MM.1S (cell line): ENCODE results near the gene ARL15.
"Not testable (repeated sequence)": the region's sequence is repeated elsewhere in the genome, so short reads cannot be mapped to it uniquely, and the experiment has no call there.

Experiments used
- DNase-seq: peaks from one replicate; pipeline ENCODE4 v3.0.0-alpha.2; 2015
- H2AFZ ChIP-seq: fragments of 300-600 bp; sonication (generic); 2 replicates; pipeline ENCODE4 v1.6.0; 2016; ENCODE audit warnings: antibody characterized with exemption, low read length
- H3F3A ChIP-seq: fragments of 300-600 bp; sonication (generic); 2 replicates; pipeline ENCODE4 v1.6.1; 2016; ENCODE audit warnings: mild to moderate bottlenecking, antibody characterized with exemption, low read length, moderate library complexity, mixed read lengths; ENCODE audit not compliant: insufficient read depth
- H3K27ac ChIP-seq: fragments of 300-600 bp; sonication (generic); 2 replicates; pipeline ENCODE4 v1.5.1; 2016; ENCODE audit warnings: mild to moderate bottlenecking, low read length
- H3K27me3 ChIP-seq: fragments of 300-600 bp; sonication (generic); replicated peaks from 2 replicates; pipeline ENCODE4 v1.6.0; 2016; ENCODE audit warnings: low read length; ENCODE audit not compliant: insufficient read depth
- H3K36me3 ChIP-seq: fragments of 300-600 bp; sonication (generic); replicated peaks from 2 replicates; pipeline ENCODE4 v1.6.1; 2016; ENCODE audit warnings: mild to moderate bottlenecking, low read length, mixed read lengths; ENCODE audit not compliant: insufficient read depth
- H3K4me1 ChIP-seq: fragments of 300-600 bp; sonication (generic); 2 replicates; pipeline ENCODE4 v1.6.1; 2016; ENCODE audit warnings: low read length, mixed read lengths
- H3K4me2 ChIP-seq: fragments of 300-600 bp; sonication (generic); 2 replicates; pipeline ENCODE4 v1.6.0; 2016; ENCODE audit warnings: low read depth, low read length
- H3K4me3 ChIP-seq: fragments of 300-600 bp; sonication (generic); 2 replicates; pipeline ENCODE4 v1.5.1; 2016; ENCODE audit warnings: low read length, mixed read lengths
- H3K79me2 ChIP-seq: fragments of 300-600 bp; sonication (generic); 2 replicates; pipeline ENCODE4 v1.6.1; 2016; ENCODE audit warnings: mixed run types, low read length, mixed read lengths
- H3K9ac ChIP-seq: fragments of 300-600 bp; sonication (generic); 2 replicates; pipeline ENCODE4 v1.6.1; 2016; ENCODE audit warnings: low read length, mixed read lengths
- H3K9me2 ChIP-seq: fragments of 300-600 bp; sonication (generic); replicated peaks from 2 replicates; pipeline ENCODE4 v1.6.1; 2016; ENCODE audit warnings: mild to moderate bottlenecking, low read length, mixed read lengths; ENCODE audit not compliant: insufficient read depth
- H3K9me3 ChIP-seq: fragments of 300-600 bp; sonication (generic); replicated peaks from 2 replicates; pipeline ENCODE4 v1.6.1; 2016; ENCODE audit warnings: mild to moderate bottlenecking, low read length, mixed read lengths; ENCODE audit not compliant: insufficient read depth
- H4K20me1 ChIP-seq: fragments of 300-600 bp; sonication (generic); 2 replicates; pipeline ENCODE4 v1.6.1; 2016; ENCODE audit warnings: mild to moderate bottlenecking, low read length, moderate library complexity, mixed read lengths; ENCODE audit not compliant: insufficient read depth
- EZH2 ChIP-seq: fragments of 300-600 bp; sonication (generic); optimal IDR thresholded peaks from 2 replicates; pipeline ENCODE3; 2017; ENCODE audit warnings: low read depth, mild to moderate bottlenecking, antibody characterized with exemption, low read length, mixed read lengths
- EZH2phosphoT487 ChIP-seq: fragments of 300-600 bp; sonication (generic); IDR thresholded peaks from 2 replicates; pipeline ENCODE4 v1.6.1; 2018; ENCODE audit warnings: antibody characterized with exemption, low read length
- TF ChIP-seq, protein P1 (sequence below): fragments of 300-600 bp; sonication (generic); IDR thresholded peaks from 2 replicates; pipeline ENCODE4 v1.5.1; 2016; ENCODE audit warnings: antibody characterized with exemption, low read length, mixed read lengths

ARL15 gene

DNA sequence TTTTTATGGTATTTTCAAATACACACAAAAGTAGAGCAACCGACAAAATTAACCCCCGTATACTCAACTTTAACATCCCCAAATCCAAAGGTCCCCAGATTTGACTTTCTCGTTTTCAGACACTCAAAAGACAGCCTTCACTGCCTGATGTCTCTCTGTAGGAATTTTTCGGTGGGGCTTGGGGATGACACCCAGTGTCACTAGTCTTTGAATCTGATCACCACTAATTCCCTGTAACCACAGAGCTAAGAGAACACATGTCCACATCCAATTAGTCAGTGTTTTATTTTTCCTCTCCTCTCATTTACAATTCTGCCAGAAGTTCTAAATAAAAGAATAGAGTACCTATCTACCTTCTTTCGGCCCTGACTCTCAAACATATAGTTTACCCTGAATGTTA, 324.6 kb downstream of the ARL15 start:
- no peak overlapping the region for H3K4me3 ChIP-seq
- TF ChIP-seq EZH2 = no peak
- TF ChIP-seq, protein P1, sequence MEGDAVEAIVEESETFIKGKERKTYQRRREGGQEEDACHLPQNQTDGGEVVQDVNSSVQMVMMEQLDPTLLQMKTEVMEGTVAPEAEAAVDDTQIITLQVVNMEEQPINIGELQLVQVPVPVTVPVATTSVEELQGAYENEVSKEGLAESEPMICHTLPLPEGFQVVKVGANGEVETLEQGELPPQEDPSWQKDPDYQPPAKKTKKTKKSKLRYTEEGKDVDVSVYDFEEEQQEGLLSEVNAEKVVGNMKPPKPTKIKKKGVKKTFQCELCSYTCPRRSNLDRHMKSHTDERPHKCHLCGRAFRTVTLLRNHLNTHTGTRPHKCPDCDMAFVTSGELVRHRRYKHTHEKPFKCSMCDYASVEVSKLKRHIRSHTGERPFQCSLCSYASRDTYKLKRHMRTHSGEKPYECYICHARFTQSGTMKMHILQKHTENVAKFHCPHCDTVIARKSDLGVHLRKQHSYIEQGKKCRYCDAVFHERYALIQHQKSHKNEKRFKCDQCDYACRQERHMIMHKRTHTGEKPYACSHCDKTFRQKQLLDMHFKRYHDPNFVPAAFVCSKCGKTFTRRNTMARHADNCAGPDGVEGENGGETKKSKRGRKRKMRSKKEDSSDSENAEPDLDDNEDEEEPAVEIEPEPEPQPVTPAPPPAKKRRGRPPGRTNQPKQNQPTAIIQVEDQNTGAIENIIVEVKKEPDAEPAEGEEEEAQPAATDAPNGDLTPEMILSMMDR = no peak
- H3K27ac ChIP-seq = no peak overlapping the region
- H3K9me2 ChIP-seq = no peaks in the 10 kb centered on the region
- no peaks in the 10 kb centered on the region for H3F3A ChIP-seq
- H3K79me2 ChIP-seq = no peaks in the 10 kb centered on the region
- no peaks in the 10 kb centered on the region for H3K27me3 ChIP-seq
- H3K9me3 ChIP-seq = no peaks in the 10 kb centered on the region
- no peaks in the 10 kb centered on the region for H3K4me1 ChIP-seq
- H3K9ac ChIP-seq = no peak overlapping the region
- H4K20me1 ChIP-seq = no peaks in the 10 kb centered on the region
- no peak for DNase-seq
- H3K36me3 ChIP-seq = no peaks in the 10 kb centered on the region
- H3K4me2 ChIP-seq = no peak overlapping the region
- no peak overlapping the region for H2AFZ ChIP-seq

DNA sequence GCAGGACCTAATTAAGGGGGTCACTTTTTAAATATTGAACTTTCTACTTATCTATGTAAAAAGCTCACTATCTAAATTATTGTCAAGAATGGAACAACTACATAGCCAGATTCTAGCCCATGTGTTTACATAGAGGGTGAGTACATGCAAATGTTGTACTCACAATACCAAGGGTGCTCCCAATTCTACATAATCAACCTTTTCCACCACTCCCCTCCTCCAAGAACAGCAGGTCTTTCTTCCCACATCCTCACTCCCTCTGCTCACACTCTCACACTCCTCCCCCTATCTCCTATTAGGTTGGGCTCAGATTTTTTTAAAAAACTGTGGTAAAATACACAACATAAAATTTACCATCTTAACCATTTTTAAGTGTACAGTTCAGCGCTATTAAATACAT, 325.4 kb downstream of the ARL15 start:
- no peaks in the 10 kb centered on the region for H3F3A ChIP-seq
- no peak overlapping the region for H2AFZ ChIP-seq
- H4K20me1 ChIP-seq = no peaks in the 10 kb centered on the region
- TF ChIP-seq EZH2 = no peak
- H3K9ac ChIP-seq = no peak overlapping the region
- no peaks in the 10 kb centered on the region for H3K79me2 ChIP-seq
- no peaks in the 10 kb centered on the region for H3K9me3 ChIP-seq
- H3K4me3 ChIP-seq = no peak overlapping the region
- H3K4me1 ChIP-seq = no peaks in the 10 kb centered on the region
- no peak overlapping the region for H3K4me2 ChIP-seq
- no peak for DNase-seq
- no peaks in the 10 kb centered on the region for H3K36me3 ChIP-seq
- H3K27me3 ChIP-seq = no peaks in the 10 kb centered on the region
- no peaks in the 10 kb centered on the region for H3K9me2 ChIP-seq
- no peak overlapping the region for H3K27ac ChIP-seq

DNA sequence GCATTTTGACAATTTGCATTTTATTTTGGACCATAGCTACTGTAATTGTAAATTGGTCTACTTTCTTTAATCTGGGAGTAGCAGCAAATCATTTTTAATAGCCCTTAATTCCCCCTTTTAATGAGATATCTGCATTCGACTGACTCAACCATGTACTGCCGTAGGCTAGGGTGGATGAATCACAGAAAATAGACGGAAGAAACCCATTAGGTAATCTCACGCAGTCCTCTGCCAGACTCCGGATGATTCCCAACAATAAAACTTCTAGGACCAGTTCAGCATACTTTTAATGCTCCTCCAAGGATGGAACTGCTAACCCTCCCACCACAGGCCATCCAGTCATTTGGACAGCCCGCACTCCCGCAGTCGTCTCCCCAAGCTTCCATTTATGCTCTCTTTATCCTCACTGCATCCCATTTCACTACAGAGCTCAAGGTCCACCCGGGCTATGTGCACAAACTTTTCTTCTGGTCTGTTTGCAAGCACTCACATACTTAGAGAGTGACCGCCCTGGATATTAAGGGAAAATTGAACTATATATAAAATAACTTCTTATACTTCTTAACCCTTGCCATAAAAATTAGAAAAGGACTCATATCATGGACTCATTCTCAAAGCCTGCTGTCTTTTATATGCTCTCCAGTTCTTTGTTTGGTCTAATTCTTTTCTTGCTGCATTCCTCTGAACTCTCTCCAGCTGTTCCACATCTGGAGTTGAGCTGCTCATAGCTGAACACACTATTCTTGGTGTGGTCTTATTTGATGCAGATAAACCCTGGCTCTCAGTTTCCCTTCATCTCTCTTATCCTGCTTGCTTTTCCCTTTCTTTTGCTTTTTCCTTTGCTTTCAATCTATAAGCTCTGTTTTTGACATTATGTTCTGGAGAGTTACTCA, 326.6 kb downstream of the ARL15 start:
- Histone ChIP-seq H3K4me3 (no peak overlapping the region), H3K27ac (no peak overlapping the region), H2AFZ (no peak overlapping the region), H3K4me2 (no peak overlapping the region), H3K9me2 (no peaks in the 10 kb centered on the region), H3K79me2 (no peaks in the 10 kb centered on the region), H3K9ac (no peak overlapping the region), H3K36me3 (no peaks in the 10 kb centered on the region), H3F3A (no peaks in the 10 kb centered on the region), H3K27me3 (no peaks in the 10 kb centered on the region), H4K20me1 (no peaks in the 10 kb centered on the region), H3K4me1 (no peaks in the 10 kb centered on the region), H3K9me3 (no peaks in the 10 kb centered on the region)
- TF ChIP-seq EZH2phosphoT487 = no peak
- TF ChIP-seq EZH2 = no peak
- TF ChIP-seq, protein P1 = no peak
- no peak for DNase-seq

DNA sequence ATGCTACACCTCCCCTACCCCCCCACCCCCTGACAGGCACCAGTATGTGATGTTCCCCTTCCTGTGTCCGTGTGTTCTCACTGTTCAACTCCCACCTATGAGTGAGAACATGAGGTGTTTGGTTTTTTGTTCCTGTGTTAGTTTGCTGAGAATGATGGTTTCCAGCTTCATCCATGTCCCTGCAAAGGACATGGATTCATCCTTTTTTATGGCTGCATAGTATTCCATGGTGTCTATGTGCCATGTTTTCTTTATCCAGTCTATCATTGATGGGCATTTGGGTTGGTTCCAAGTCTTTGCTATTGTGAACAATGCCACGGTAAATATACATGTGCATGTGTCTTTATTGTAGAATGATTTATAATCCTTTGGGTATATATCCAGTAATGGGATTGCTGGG, 328.1 kb downstream of the ARL15 start:
- H3K4me3 ChIP-seq, H3K27ac ChIP-seq, H3K27me3 ChIP-seq, H3K9me2 ChIP-seq, H3K79me2 ChIP-seq, DNase-seq, H3K9me3 ChIP-seq, H3K9ac ChIP-seq, H3F3A ChIP-seq, H4K20me1 ChIP-seq, H2AFZ ChIP-seq, H3K4me1 ChIP-seq, H3K36me3 ChIP-seq, H3K4me2 ChIP-seq: not testable (repeated sequence)
